Forelimb muscle (tissue), 1 donor: ENCODE results near the gene TAS2R1. TPM values are rescaled to one million over a fixed set of nuclear protein-coding genes. Genes with fewer than 3 reads are reported as not detected.
"Not testable (repeated sequence)": the region's sequence is repeated elsewhere in the genome, so short reads cannot be mapped to it uniquely, and the experiment has no call there.

Source experiments
- DNase-seq: peaks from one replicate; pipeline ENCODE4 v3.0.0-alpha.2; 2013; ENCODE audit warnings: low read depth
- polyA plus RNA-seq: library from polyadenylated mRNA; unstranded; fragments of 120-200 nt; gene quantifications from one replicate; pipeline ENCODE4 v1.2.1, GENCODE V29; 2013; ENCODE audit not compliant: insufficient read length

Gene TAS2R1
- polyA plus RNA-seq, 1 donor: 0.32 TPM

GRCh38 chr5:9622971-9623421, 7.2 kb downstream of the TAS2R1 start:
- DNase-seq: peak; percentile 78

GRCh38 chr5:9621379-9621903, 8.7 kb downstream of the TAS2R1 start:
- no peak for DNase-seq

- DNase-seq: no peak
Measured at GRCh38 chr5:9619331-9620092, 10.6 kb downstream of the TAS2R1 start.

GRCh38 chr5:9617739-9618504, 12.2 kb downstream of the TAS2R1 start:
- DNase-seq: no peak

GRCh38 chr5:9617221-9617620, 12.9 kb downstream of the TAS2R1 start:
- DNase-seq: no peak

- no peak for DNase-seq
Measured at GRCh38 chr5:9615331-9615730, 14.8 kb downstream of the TAS2R1 start.

- no peak for DNase-seq
Measured at GRCh38 chr5:9613360-9613759, 16.8 kb downstream of the TAS2R1 start.

GRCh38 chr5:9610969-9611368, 19.2 kb downstream of the TAS2R1 start:
- no peak for DNase-seq

GRCh38 chr5:9610364-9610763, 19.8 kb downstream of the TAS2R1 start:
- no peak for DNase-seq

GRCh38 chr5:9608093-9608492, 22.1 kb downstream of the TAS2R1 start:
- DNase-seq: no peak

- no peak for DNase-seq
Measured at GRCh38 chr5:9605041-9605838, 24.9 kb downstream of the TAS2R1 start.

GRCh38 chr5:9604416-9604815, 25.7 kb downstream of the TAS2R1 start:
- no peak for DNase-seq

- no peak for DNase-seq
Measured at GRCh38 chr5:9601055-9601739, 29.0 kb downstream of the TAS2R1 start.

GRCh38 chr5:9599391-9599790, 30.8 kb downstream of the TAS2R1 start:
- DNase-seq: no peak

GRCh38 chr5:9598329-9598728, 31.8 kb downstream of the TAS2R1 start:
- not testable (repeated sequence) for DNase-seq

- DNase-seq: not testable (repeated sequence)
Measured at GRCh38 chr5:9597322-9597721, 32.8 kb downstream of the TAS2R1 start.

GRCh38 chr5:9596824-9597223, 33.3 kb downstream of the TAS2R1 start:
- DNase-seq: no peak

GRCh38 chr5:9596171-9596780, 33.9 kb downstream of the TAS2R1 start:
- DNase-seq: peak; percentile 54

- no peak for DNase-seq
Measured at GRCh38 chr5:9594913-9595312, 35.2 kb downstream of the TAS2R1 start.

GRCh38 chr5:9589049-9589835, 40.9 kb downstream of the TAS2R1 start:
- DNase-seq: no peak
